GM18909 (cell line): ENCODE measurements around the gene EIF5AL1.
"Not testable (repeated sequence)": the region's sequence is repeated elsewhere in the genome, so short reads cannot be mapped to it uniquely, and the experiment has no call there.

Experiments
- ATAC-seq: cut with Tn5 transposase; IDR thresholded peaks from one replicate; pipeline ENCODE4 v1.9.1; 2021; ENCODE audit warnings: mild to moderate bottlenecking; ENCODE audit not compliant: unreplicated experiment, poor library complexity

EIF5AL1 gene

DNA sequence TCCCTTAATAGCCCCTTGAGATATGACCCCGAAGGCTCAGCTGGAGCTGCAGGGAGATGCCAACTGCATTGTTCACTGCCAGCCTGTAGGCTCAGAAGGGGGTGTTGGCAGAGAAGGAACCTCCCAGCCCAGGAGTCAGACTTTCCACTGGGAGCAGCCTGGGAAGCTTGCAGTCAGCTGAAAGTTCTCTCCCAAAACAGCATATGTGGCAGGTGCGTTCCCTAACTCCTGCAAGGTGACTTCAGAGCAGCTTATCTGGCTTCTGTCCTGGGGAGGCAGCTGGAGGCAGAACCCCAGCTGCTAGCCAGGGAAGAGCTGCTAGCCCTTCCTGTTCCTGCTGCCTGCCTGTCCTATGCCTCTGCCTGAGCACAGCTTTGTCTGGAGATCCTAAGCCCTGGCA, 39.8 kb downstream of the EIF5AL1 start:
- no peak for ATAC-seq

DNA sequence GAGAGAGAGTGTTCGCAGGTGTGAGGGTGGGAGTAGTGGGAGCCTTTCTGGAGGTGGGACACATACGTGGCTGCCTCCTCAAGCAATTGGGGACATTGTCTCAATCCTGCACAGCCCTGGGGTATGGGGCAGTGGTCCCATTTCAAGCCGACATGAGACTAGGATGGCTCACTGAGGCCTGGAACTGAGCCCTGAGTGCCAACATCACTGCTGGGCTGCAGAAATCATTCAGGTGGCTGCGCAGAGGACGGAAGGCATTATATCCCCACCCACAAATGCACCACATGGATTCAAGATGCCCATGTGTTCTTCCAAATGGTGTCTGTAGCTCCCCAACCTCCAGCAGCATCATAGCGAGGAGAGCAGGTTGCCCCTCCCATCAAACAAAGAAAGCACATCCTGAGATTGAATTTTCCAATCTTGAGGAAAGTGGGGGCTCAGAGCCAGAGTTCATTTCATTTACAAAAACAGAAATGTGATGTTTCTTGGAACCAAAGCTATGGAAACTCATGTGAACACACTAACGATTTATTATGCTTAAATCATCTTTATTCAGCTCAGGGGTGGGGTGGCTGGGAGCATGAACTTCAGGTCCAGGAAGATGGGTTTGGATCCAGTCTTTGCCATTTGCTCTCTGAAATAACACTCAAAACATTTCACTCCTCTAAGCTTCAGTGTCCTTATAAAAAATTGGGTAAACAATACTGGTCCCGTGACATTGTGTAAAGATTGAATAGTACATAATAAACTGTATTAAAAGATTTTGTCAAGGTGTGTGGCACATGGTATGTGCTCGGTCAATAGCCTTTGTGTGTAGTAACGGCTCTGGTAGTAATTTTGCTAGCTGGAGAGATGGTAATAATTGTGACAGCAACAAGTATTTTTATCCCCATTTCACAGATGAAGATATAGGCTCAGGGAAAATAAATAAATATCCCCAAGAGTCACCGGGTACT, 43.3 kb downstream of the EIF5AL1 start:
- no peak for ATAC-seq

DNA sequence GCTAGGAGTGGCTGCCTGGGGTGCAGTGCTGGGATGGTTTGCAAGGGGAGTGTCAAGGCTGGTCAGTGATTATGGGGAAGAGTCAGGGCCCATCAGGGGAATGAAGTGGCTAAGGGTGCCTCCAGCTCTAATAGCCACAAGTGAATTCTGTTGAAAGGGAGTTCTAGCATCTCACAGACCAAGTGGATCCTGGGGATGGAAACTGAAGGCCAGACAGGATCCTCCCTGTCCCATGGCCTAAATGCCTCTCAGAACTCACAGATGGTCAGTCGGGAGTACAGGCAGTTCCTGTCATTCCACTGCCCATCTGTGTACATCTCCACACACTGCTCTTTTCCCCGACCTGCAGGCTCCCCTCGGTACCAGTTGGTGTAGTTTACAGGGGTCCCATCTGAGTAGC, 44.6 kb downstream of the EIF5AL1 start:
- ATAC-seq: not testable (repeated sequence)

DNA sequence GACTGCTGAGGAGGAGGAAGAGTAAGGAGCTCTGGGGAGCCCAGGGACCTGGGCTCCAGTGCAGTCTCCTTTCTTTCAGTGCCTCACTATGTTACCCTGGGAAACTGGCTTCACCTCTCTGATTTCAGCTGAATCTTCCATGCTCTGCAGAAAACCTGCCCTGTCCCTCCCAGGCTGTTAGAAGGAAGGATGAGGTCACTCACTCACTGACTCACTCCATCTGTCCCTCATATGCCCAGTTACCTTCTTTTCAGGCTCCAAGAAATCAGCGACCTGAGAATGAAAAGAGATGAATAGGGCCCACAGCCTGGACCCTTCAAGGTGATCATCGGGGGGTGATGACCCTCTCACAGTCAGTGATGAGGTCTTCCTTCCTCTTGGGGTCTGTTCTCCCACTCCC, 47.4 kb downstream of the EIF5AL1 start:
- no peak for ATAC-seq

DNA sequence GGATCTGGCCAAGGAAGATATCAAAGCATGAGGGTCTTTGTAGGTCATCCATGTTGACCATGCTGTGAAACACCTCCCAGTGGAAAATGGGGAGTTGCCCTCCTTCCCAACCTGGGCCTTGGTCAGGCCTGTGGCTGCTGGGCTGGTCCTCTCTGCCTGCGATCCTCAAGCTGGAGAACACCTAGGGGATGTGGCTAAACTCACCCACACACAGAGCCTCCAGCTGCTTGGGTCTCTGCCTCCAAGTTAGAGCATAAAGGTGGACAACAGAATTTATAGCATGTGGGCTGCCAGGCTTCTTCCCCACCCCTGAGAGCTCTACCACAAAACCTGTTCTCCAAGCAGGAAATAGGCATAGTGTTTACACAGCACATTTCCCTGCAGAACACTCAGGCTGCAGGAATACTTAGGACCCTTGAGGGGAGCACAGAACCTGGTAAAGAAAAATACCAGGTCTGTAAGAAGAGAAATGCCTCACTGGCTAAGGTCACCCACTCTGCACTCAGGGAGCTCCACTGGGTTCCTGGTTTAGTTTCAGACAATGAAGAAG, 47.9 kb downstream of the EIF5AL1 start, which contains the start of gene SFTPA2:
Gene SFTPA2 (minus strand): TSS at position 248 of the 550 bp plus-strand sequence. CDS start 924 bp downstream, outside the sequence.
- ATAC-seq: no peak

DNA sequence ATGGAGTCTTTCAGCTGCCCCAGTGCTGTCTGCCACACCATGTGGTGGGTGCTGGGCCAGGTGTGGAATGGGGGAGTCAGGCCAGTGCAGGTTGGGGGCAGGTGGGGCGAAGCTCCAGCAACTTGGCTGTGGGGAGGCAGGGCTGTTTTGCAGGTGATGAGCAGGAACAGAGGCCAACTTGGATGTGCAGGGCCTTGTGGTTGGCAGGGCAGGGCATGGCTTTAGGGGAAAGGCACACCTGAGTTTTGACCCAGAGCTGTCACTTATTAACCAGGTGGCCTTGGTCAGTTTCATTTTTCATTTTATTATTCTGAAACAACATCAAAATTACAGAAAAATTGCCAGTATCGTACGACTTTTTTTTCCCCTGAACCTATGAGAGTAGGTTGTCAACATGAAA, 48.9 kb downstream of the EIF5AL1 start:
- no peak for ATAC-seq

DNA sequence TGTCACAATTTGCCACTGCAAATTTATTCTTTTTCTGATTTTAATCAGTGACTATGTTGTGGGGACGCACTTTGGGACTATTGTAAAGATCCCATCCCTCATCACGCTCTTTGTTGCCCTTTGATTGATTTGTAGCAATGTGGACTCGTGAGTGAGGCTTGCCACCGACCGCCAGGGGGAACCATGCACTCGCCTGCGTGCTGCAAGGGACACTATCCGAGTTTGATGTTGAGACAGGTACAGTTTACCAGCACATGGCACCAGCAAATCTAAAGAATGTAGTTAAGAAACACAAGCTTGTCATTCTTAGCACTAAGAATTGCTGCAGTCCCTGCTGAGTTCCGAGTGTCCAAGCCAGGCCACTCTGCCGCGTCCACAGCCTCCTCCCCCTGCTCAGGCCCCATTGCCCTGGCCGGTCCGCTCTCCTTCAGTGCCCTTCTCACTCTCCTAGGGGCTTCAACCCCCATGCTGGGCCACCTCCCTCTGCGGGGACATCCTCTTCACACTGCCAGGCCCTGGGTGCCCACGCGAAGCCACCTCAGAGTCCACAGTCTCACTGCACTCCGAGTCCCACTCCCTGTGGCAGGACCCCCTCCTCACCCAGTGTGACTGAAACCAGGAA, 49.9 kb downstream of the EIF5AL1 start:
- ATAC-seq: peak; percentile 76

DNA sequence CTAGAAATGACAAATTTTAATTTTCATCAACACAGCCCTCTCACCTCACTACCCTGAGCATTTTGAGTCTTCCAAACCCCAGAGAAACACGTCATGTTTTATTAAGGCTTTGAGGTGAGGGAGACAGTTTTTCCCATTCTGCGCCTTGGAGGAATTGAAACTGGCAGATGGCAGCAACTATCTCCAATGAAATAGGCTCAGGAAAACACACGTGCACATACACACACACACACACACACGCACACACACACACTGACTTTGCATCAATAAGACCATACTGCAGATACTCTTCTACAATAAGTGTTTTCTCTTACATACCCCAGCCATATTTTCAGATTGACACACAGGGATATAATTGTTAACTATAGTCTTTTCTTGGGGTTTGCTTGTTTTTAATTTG, 51.1 kb downstream of the EIF5AL1 start:
- no peak for ATAC-seq
